Measurements from ENCODE around the gene ELFN2. TPM values are rescaled to one million over a fixed set of nuclear protein-coding genes. Genes with fewer than 3 reads are reported as not detected.
A peak's percentile ranks its signal among the peaks of the same experiment; 100 is the strongest.

The ELFN2 gene
- total RNA-seq, 1 experiment from 2014 or later, result not detected

DNA sequence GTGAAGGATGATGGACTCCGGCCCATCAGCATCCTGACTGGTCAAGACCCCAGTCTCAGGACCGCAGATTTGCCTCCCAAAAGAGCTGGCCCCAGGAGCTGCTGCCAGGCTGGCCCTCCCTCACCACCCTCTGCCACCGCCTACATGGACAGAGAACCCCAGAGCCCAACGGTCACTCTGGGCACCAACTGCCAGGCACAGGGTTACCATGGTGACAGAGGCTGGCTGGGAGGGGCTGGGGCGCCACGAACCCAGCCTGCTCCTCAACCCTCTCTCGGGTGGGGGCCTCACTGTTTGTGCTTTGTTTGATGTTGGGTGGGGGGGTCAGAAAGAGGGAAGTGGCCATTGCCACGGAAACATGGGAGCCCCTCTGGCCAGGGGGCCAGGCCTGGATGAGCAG lies 55.8 kb downstream of the ELFN2 start:
- in situ Hi-C loops (cut with HindIII; ENCODE audit: low sequenced_read_pairs), result no loop called here
- DNase-seq (ENCODE audit: low spot score), result no peak

DNA sequence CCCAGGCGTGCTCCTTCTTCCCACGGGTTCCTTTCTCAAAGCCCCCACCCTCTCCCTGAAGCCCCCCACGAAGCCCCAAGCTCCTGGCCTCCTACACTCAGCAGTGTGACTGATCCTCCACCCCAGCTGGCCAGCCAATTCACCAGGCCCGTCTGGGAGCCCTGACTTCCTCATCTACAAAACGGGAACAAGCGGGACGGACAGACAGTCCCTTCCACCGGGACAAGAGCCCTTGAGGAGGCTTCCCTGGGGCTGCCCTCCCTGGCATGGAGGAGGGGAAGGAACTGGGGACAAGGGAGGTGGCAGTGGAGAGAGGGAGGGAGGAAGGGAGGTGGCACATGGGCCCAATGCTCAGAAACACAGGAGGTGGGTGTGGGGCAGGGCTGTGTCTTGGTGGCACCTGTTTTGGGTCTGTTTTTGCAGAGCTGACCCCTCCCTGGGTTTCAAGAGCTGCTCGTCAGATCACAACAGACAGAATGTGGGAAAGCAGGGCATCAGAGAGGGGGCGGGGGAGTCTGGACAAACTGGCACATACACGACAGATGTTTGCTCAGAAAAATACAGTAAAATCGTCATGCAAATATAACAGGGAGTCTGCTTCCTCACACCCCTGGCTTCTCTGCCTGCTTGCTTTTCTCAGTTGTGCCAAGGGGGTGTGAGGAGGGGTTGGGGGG lies 56.8 kb downstream of the ELFN2 start:
- DNase-seq (ENCODE audit: low spot score), result no peak
- in situ Hi-C loops (cut with HindIII; ENCODE audit: low sequenced_read_pairs), result no loop called here

DNA sequence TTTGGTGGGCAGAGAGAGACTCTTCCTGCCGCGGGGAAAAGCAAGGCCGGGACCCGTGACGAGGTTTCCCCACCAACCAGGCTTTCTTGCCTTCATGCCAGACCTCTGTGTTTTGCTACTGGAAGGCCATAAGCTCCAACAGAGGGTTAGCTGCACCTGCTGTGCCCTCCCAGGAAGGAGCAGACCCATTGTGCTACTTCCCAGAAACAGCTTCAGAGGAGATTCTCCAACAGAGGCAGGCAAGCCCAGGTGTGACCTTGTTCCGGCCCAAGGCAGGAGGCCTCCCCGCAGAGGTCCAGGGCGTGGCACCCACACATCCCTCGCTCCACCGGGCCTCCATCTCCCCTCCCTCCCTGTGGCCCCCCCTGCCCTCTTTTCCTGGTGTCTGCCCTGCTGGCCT lies 57.8 kb downstream of the ELFN2 start:
- in situ Hi-C loops (cut with HindIII; ENCODE audit: low sequenced_read_pairs), result no loop called here

DNA sequence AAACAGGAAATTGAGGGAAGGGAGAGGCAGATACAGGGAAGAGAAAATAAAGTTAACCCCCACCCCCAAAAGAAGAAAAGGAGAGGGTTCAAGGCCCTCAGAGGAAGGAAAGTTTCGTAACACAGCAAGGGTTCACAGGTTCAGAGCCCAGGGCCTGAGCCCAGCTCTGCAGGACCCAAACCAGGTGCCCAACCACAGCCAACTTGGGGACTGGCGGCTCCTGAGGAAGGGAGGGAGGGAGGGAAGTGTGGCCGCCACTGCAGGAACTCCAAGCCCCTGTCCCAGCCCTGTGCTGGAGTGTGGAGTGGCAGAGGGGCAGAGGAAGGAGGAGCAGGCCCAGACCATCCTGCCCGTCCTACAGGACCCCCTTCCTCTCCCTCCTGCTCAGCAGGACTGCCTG lies 59.2 kb downstream of the ELFN2 start:
- no peak for DNase-seq (ENCODE audit: low spot score)
- in situ Hi-C loops (cut with HindIII; ENCODE audit: low sequenced_read_pairs), result no loop called here

More for the DNA sequence above, 57.8 kb downstream of the ELFN2 start:
- no peak for DNase-seq (ENCODE audit: low spot score)

GRCh38 chr22:37366601-37367000 lies 60.7 kb downstream of the ELFN2 start:
- in situ Hi-C loops (cut with HindIII; ENCODE audit: low sequenced_read_pairs), result no loop called here
- no peak for DNase-seq (ENCODE audit: low spot score)

GRCh38 chr22:37365950-37366349 lies 61.3 kb downstream of the ELFN2 start:
- in situ Hi-C loops (cut with HindIII; ENCODE audit: low sequenced_read_pairs), result no loop called here
- no peak for DNase-seq (ENCODE audit: low spot score)

DNA sequence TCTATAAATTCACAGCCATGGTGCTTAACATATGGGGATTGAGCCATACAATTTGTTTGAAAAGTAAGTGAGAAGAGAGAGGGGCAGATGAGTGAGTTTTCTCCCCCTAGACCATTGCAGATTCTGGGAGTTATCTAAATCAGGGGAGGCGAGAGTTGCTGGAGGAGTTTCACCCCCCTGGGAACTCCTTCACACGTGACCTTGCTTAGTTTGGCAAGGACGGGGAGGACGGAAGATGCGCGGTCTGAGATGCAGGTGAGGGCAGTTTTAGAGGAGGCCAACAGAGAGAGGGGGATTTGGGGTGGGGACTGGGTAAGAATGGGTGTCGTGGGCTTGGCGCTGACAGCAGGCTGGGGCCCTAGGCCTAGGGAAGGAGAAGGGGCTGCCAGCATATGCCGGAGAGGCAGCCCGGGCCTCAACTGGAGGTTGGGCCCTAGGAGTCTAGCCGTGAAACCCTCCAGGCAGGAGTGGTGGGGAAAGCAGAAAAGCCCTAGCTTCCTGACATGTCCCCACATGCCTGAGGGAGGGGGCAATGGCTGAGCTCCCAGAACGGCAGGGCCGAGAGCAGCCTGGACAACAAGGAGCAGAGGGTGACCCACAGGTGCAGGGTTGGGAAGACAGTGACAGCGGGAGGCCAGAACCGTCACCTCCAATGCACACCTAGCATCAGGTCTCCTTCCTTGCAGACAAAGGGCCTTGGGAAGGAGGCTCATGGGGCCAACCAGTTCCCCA lies 63.9 kb downstream of the ELFN2 start:
- in situ Hi-C loops (cut with HindIII; ENCODE audit: low sequenced_read_pairs), result no loop called here
- no peak for DNase-seq (ENCODE audit: low spot score)

DNA sequence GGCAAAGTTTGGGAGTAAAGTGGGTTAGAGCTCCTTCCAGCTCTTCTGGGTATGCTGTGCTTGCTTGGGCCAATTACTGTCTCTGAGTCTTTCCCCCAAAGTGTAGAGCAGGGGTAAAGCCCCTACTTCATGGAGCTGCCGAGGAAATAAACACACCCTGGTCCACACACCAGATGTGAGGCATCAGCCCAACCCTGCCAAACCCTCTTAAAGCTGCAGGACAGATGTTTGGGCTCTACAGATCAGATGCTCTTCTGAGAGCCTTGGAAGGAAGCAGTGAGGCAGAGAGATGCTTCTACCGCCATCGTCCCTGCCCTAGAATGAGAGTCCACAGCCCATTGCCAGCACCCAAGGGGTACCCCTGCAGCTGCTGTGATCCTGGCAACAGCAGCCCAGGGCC lies 64.7 kb downstream of the ELFN2 start:
- DNase-seq (ENCODE audit: low spot score), result no peak
- in situ Hi-C loops (cut with HindIII; ENCODE audit: low sequenced_read_pairs), result no loop called here

GRCh38 chr22:37358917-37359316 lies 68.4 kb downstream of the ELFN2 start:
- DNase-seq (ENCODE audit: low spot score), result no peak
- in situ Hi-C loops (cut with HindIII; ENCODE audit: low sequenced_read_pairs), result no loop called here

GRCh38 chr22:37358386-37358785 lies 68.9 kb downstream of the ELFN2 start:
- in situ Hi-C loops (cut with HindIII; ENCODE audit: low sequenced_read_pairs), result no loop called here

DNA sequence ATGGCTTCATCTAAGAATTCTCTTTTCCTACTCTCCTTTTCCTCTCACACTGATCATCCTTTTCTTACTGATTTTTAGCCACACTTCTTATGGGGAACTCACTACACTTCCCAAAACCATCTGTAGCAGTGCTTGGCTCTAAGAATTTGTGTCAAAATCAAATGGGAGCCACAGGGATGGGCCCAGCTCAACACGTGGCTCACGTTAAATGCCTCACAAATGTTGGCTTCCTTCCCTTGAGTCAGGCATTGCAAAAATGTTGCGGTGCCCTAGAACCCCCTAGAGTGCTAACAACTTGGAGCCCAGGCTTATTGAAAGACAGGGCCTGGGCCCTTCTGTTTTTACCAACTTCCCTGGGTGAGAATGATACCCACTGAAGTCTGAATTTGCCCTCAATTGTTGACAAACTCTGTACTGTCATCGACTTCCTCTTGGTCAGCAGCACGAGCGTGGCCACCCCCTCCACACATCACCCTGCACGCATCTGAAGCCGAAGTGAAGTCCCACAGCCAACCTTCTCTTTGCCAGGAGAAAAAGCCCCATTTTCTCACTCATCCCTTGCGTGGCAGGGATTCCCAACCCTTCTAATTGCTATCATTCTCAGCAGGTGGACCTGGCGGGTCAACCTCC lies 69.7 kb downstream of the ELFN2 start:
- in situ Hi-C loops (cut with HindIII; ENCODE audit: low sequenced_read_pairs), result no loop called here
- DNase-seq (ENCODE audit: low spot score), result no peak

More at GRCh38 chr22:37358386-37358785, 68.9 kb downstream of the ELFN2 start:
- no peak for DNase-seq (ENCODE audit: low spot score)

GRCh38 chr22:37356922-37357321 lies 70.4 kb downstream of the ELFN2 start:
- no peak for DNase-seq (ENCODE audit: low spot score)
- in situ Hi-C loops (cut with HindIII; ENCODE audit: low sequenced_read_pairs), result no loop called here

DNA sequence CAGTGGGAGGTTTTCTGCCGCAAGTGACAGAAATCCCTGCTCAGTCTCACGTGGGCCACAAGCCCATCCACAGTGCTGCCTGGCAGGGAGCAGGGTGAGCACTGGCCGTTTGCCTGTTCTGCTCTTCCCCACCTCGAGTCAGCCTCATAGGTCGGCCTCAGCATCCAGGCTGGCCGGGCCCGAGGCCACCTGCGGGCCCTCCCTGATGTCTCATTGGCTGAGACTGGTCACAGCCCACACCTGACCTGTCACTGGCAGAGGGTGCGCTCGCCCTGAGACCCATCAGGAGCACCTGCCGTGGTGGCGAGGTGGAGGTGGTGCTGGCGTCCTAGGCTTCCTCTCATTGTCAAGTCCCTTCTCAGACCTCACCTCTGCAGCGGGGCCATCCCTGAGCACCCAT lies 72.1 kb downstream of the ELFN2 start:
- peak; percentile 17 for DNase-seq (ENCODE audit: low spot score)
- in situ Hi-C loops (cut with HindIII; ENCODE audit: low sequenced_read_pairs), result no loop called here

DNA sequence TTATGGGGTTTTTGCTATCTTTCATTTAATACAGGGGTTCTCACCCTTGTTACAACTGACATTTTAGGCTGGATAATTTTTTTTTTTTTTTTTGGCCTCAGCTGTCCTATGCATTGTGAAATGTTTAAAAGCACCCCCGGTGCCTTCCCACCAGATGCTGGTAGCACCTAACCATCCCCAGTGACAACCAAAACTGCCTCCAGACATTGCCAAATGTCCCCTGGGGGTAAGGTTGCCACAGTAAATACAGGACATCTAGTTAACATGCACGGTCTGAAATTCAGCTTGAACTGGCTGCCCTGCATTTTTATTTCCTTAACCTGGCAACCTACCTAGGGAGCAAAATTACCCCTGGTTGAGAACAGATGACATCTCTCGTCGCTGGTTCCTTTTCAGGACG lies 72.6 kb downstream of the ELFN2 start:
- no peak for DNase-seq (ENCODE audit: low spot score)
- in situ Hi-C loops (cut with HindIII; ENCODE audit: low sequenced_read_pairs), result no loop called here

- in situ Hi-C loops (cut with HindIII; ENCODE audit: low sequenced_read_pairs), result no loop called here
- DNase-seq (ENCODE audit: low spot score), result no peak
Measured at GRCh38 chr22:37354261-37354660, 73.0 kb downstream of the ELFN2 start.

DNA sequence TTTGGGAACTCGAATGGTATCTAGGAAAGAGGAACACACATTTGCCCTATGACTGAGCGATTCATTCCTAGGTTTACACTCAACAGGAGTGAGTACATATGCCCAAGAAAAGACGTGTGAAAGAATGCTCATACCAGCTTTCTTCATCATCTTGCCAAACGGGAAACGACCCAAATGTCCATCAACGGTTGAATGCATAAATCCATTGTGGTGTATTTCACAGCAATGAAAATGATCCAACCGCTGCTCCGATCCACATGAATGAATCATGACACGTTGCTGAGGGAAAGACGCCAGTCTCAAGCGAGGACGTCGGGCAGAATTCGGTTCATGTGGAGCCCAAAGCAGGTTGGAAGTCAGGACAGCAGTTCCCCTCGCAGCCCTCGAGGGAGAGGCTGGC lies 73.4 kb downstream of the ELFN2 start:
- DNase-seq (ENCODE audit: low spot score), result no peak
- in situ Hi-C loops (cut with HindIII; ENCODE audit: low sequenced_read_pairs), result no loop called here

GRCh38 chr22:37352481-37352880 lies 74.8 kb downstream of the ELFN2 start:
- in situ Hi-C loops (cut with HindIII; ENCODE audit: low sequenced_read_pairs), result no loop called here

DNA sequence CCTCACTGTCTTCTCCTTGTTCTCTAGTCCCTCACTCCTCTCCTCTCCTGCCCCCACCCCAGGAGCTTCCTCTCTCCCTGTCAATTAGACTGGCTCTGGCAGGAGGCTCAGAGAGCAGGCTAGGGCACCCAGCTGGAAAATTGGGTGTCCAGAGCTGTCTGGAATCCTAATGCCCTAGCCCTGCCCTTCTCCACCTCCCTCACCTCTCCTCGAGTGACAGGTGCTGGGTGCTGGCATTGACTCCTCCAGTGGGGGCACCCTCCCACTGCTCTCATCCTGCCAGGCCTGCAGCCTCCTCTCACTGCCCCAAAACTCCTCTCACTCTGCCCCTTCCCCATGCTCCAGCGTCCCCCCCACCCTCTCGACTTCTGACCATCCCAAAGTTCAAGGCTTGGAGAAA lies 76.0 kb downstream of the ELFN2 start:
- in situ Hi-C loops (cut with HindIII; ENCODE audit: low sequenced_read_pairs), result no loop called here
- DNase-seq (ENCODE audit: low spot score), result no peak

More at GRCh38 chr22:37352481-37352880, 74.8 kb downstream of the ELFN2 start:
- DNase-seq (ENCODE audit: low spot score), result no peak

- in situ Hi-C loops (cut with HindIII; ENCODE audit: low sequenced_read_pairs), result no loop called here
- DNase-seq (ENCODE audit: low spot score), result no peak
Measured at GRCh38 chr22:37349043-37349814, 78.0 kb downstream of the ELFN2 start.

GRCh38 chr22:37346505-37346895 lies 80.8 kb downstream of the ELFN2 start:
- in situ Hi-C loops (cut with HindIII; ENCODE audit: low sequenced_read_pairs), result no loop called here
- no peak for DNase-seq (ENCODE audit: low spot score)

All from G401 (cell line).